IMR-90 (cell line): ENCODE results near the gene GEMIN8. TPM values are rescaled to one million over a fixed set of nuclear protein-coding genes. Genes with fewer than 3 reads are reported as not detected.
A peak's percentile ranks its signal among the peaks of the same experiment; 100 is the strongest.

ENCODE experiments used
- ATAC-seq: fragments of 200-7000 bp; cut with Tn5 transposase; 2 replicates; pipeline ENCODE4 v1.9.1; 2020; ENCODE audit warnings: low read depth, mild to moderate bottlenecking, moderate library complexity
- BruUV-seq: library from RNA; stranded (reverse); fragments of 400-500 nt; replicated peaks from 2 replicates; lab custom pipeline; 2021; lab: Mats Ljungman, UMichigan
- CTCF ChIA-PET: fragments of 300-600 bp; formaldehyde crosslinking; extraction: SDS; loops from one replicate; lab custom pipeline; 2021; ENCODE audit warnings: antibody characterized with exemption; lab: Yijun Ruan, JAX
- POLR2A ChIA-PET: fragments of 300-600 bp; sonication (Branson Sonifier 250); formaldehyde crosslinking; loops from one replicate; lab custom pipeline; 2022; ENCODE audit warnings: antibody characterized with exemption; ENCODE audit not compliant: unreplicated experiment; lab: Charles Lee
- DNase-seq: peaks from one replicate; pipeline ENCODE4 v3.0.0; 2013
- H2AFZ ChIP-seq: replicated peaks from 2 replicates; pipeline ENCODE3; 2013; ENCODE audit warnings: low read length, mild to moderate bottlenecking; ENCODE audit not compliant: poor library complexity
- H2AK5ac ChIP-seq: 2 replicates; pipeline ENCODE4 v1.6.1; 2013; ENCODE audit warnings: low read depth, low read length, inconsistent platforms
- H2AK9ac ChIP-seq: replicated peaks from 2 replicates; pipeline ENCODE3; 2013; ENCODE audit warnings: mild to moderate bottlenecking, low read depth, low read length, moderate library complexity; ENCODE audit not compliant: poor library complexity
- H2BK120ac ChIP-seq: 2 replicates; pipeline ENCODE4 v1.6.1; 2013; ENCODE audit warnings: low read depth, low read length, inconsistent platforms
- H2BK15ac ChIP-seq: 3 replicates; pipeline ENCODE4 v1.6.1; 2013; ENCODE audit warnings: low read depth, low read length, inconsistent platforms
- H2BK20ac ChIP-seq: 2 replicates; pipeline ENCODE4 v1.6.1; 2013; ENCODE audit warnings: low read depth, mild to moderate bottlenecking, inconsistent platforms, low read length, moderate library complexity
- H2BK5ac ChIP-seq: 2 replicates; pipeline ENCODE4 v1.6.1; 2013; ENCODE audit warnings: mild to moderate bottlenecking, low read depth, low read length, inconsistent platforms; ENCODE audit not compliant: poor library complexity, severe bottlenecking
- H3K14ac ChIP-seq: replicated peaks from 2 replicates; pipeline ENCODE4 v1.6.1; 2013; ENCODE audit warnings: low read depth, low read length, inconsistent platforms
- H3K18ac ChIP-seq: 2 replicates; pipeline ENCODE4 v1.6.1; 2013; ENCODE audit warnings: low read depth, low read length, control low read depth
- H3K23ac ChIP-seq: 2 replicates; pipeline ENCODE4 v1.6.1; 2013; ENCODE audit warnings: low read depth, low read length, inconsistent platforms
- H3K27ac ChIP-seq: 2 replicates; pipeline ENCODE4 v1.5.1; 2013; ENCODE audit warnings: mild to moderate bottlenecking, control low read depth, low read length; ENCODE audit not compliant: insufficient read depth
- H3K27me3 ChIP-seq: 2 replicates; pipeline ENCODE4 v1.6.1; 2013; ENCODE audit warnings: low read length; ENCODE audit not compliant: control insufficient read depth, insufficient read depth
- H3K36me3 ChIP-seq: 2 replicates; pipeline ENCODE4 v1.6.1; 2013; ENCODE audit warnings: low read length, mixed read lengths; ENCODE audit not compliant: control insufficient read depth, insufficient read depth
- H3K4ac ChIP-seq: 2 replicates; pipeline ENCODE4 v1.6.1; 2013; ENCODE audit warnings: low read depth, low read length, inconsistent platforms
- H3K4me1 ChIP-seq: 2 replicates; pipeline ENCODE4 v1.6.1; 2013; ENCODE audit warnings: low read length, mixed read lengths; ENCODE audit not compliant: control insufficient read depth, insufficient read depth
- H3K4me2 ChIP-seq: 2 replicates; pipeline ENCODE4 v1.6.1; 2013; ENCODE audit warnings: low read depth, mild to moderate bottlenecking, control low read depth, low read length, moderate library complexity
- H3K4me3 ChIP-seq: 2 replicates; pipeline ENCODE4 v1.5.1; 2013; ENCODE audit warnings: low read depth, mild to moderate bottlenecking, control low read depth, low read length, moderate library complexity; ENCODE audit not compliant: insufficient read depth
- H3K56ac ChIP-seq: 2 replicates; pipeline ENCODE4 v1.6.1; 2013; ENCODE audit warnings: low read length, inconsistent platforms; ENCODE audit not compliant: insufficient read depth; ENCODE audit errors: extremely low read depth
- H3K79me1 ChIP-seq, 2 experiments: 2 replicates each; pipeline ENCODE4 v1.6.1; 2013; ENCODE audit warnings: low read length in 2 of 2, inconsistent platforms in 1 of 2, low read depth in 1 of 2
- H3K9ac ChIP-seq: 2 replicates; pipeline ENCODE4 v1.6.1; 2013; ENCODE audit warnings: low read depth, low read length, control low read depth
- H3K9me1 ChIP-seq: 2 replicates; pipeline ENCODE4 v1.6.1; 2013; ENCODE audit warnings: low read length, inconsistent platforms; ENCODE audit not compliant: insufficient read depth
- H3K9me3 ChIP-seq: 2 replicates; pipeline ENCODE4 v1.6.1; 2013; ENCODE audit warnings: low read length; ENCODE audit not compliant: control insufficient read depth, insufficient read depth
- H4K20me1 ChIP-seq: 2 replicates; pipeline ENCODE4 v1.6.1; 2013; ENCODE audit warnings: low read length, inconsistent platforms; ENCODE audit not compliant: insufficient read depth
- H4K5ac ChIP-seq: 2 replicates; pipeline ENCODE4 v1.6.1; 2013; ENCODE audit warnings: mild to moderate bottlenecking, low read depth, low read length, control low read depth
- H4K8ac ChIP-seq, 2 experiments: 2 replicates each; pipeline ENCODE4 v1.6.1; 2013; ENCODE audit warnings: low read depth in 2 of 2, low read length in 2 of 2, control low read depth in 1 of 2, inconsistent platforms in 1 of 2
- H4K91ac ChIP-seq: 2 replicates; pipeline ENCODE4 v1.6.1; 2013; ENCODE audit warnings: low read depth, low read length, inconsistent platforms; ENCODE audit not compliant: insufficient read depth
- CTCF ChIP-seq: conservative IDR thresholded peaks from 2 replicates; pipeline ENCODE4 v1.5.1; 2012; ENCODE audit warnings: mild to moderate bottlenecking, low read depth, low read length, improper control_type of control experiment
- FOS ChIP-seq: fragments of 150-350 bp; IDR thresholded peaks from 2 replicates; pipeline ENCODE4 v1.6.1; 2016; ENCODE audit warnings: low read depth, low read length
- POLR2A ChIP-seq: IDR thresholded peaks from 2 replicates; pipeline ENCODE4 v1.6.1; 2012; ENCODE audit warnings: mild to moderate bottlenecking, low read depth, low read length
- RCOR1 ChIP-seq: IDR thresholded peaks from 2 replicates; pipeline ENCODE4 v1.6.1; 2012; ENCODE audit warnings: mild to moderate bottlenecking, low read length, improper control_type of control experiment; ENCODE audit not compliant: insufficient replicate concordance
- WGBS, 2 experiments: methylation state at CpG; one replicate each; pipeline versions ENCODE4 v1.1.5 to v1.1.7; 2013; ENCODE audit warnings: missing lambda C conversion rate in 2 of 2; ENCODE audit not compliant: insufficient read length in 1 of 2; ENCODE audit errors: extremely low coverage in 2 of 2; 5-methylcytosine and 5-hydroxymethylcytosine counted together
- dilution Hi-C: fragments of 300-500 bp; cut with HindIII; formaldehyde crosslinking; loops from one replicate; pipeline ENCODE4 v1.14.3; 2018; ENCODE audit warnings: low sequenced_read_pairs; ENCODE audit not compliant: unreplicated experiment
- in situ Hi-C: fragments of 300-500 bp; cut with MboI; formaldehyde crosslinking; loops from 3 replicates; pipeline ENCODE4 v1.14.3; 2019; ENCODE audit warnings: low sequenced_read_pairs, inconsistent platforms, mixed read lengths
- intact Hi-C: fragments of 100-400 bp; cut with micrococcal nuclease; formaldehyde crosslinking; loops from 2 replicates; pipeline ENCODE4 v1.10.0; 2022
- polyA plus RNA-seq, 3 experiments: library from polyadenylated mRNA; depleted of rRNA; stranded (reverse); fragments of >200 nt; gene quantifications; 2 replicates each; pipeline ENCODE4 v1.2.3, GENCODE V29; 2012; ENCODE audit warnings: low replicate concordance in 1 of 3
- total RNA-seq: library from RNA; depleted of rRNA; stranded (reverse); fragments of >200 nt; gene quantifications from 2 replicates; pipeline ENCODE4 v1.2.3, GENCODE V29; 2012

Gene GEMIN8
- total and polyA plus RNA-seq, 2 of the 4 experiments (the other 2 are of a cell fraction), result 12.0 to 24.1 TPM

- H3K4me3 ChIP-seq, result peak overlapping the region; percentile 68
- peak overlapping the region; percentile 80 for H3K27ac ChIP-seq
- H3K23ac ChIP-seq, result peak overlapping the region; percentile 74
- no peak overlapping the region for H3K18ac ChIP-seq
- intact Hi-C loops (no loop called here), in situ Hi-C loops (loop anchor here (5.0 to 25.0 kb wide), 4 partner anchors 264 to 1067 kb away; partner anchors contain the start of gene TCEANC), dilution Hi-C loops (no loop called here)
- peak overlapping the region; percentile 4 for H4K5ac ChIP-seq
- no peak overlapping the region for H2BK20ac ChIP-seq
- peak overlapping the region; percentile 70; the same call in 1 of the 2 replicates for H3K56ac ChIP-seq
- ChIA-PET POLR2A (no interaction called here), CTCF (interaction anchor here (0.9 to 1.1 kb wide), 2 partner anchors 522 to 1214 kb away, joined by 3 read pairs; no protein-coding TSS in a partner anchor)
- peaks cover 4% of the 10 kb centered on the region for H3K9me1 ChIP-seq
- H2AK9ac ChIP-seq, result peak overlapping the region; percentile 66
- peak overlapping the region; percentile 92 for H2AFZ ChIP-seq
- no peaks in the 10 kb centered on the region for H3K36me3 ChIP-seq
- H2AK5ac ChIP-seq, result no peak overlapping the region
- peaks cover 3% of the 10 kb centered on the region; the same call in 1 of the 2 replicates for H3K27me3 ChIP-seq
- BruUV-seq, result TSS peak; percentile 64
- H3K4ac ChIP-seq, result peak overlapping the region; percentile 66
- H2BK15ac ChIP-seq, result no peak overlapping the region
- 30% methylated on average over 2 of the region's 7 CpGs; no CpG with 5 or more reads in 1 of the 2 experiments for whole genome bisulfite sequencing, 2 experiments
- peak overlapping the region; percentile 77 for H2BK5ac ChIP-seq
- no peaks in the 10 kb centered on the region for H3K9me3 ChIP-seq
- ATAC-seq (no peak), DNase-seq (no peak)
- H4K8ac ChIP-seq, result peak overlapping the region; percentile 82 to 91
- peaks cover 5 to 13% of the 10 kb centered on the region in 2 experiments; a peak in 2 of 4 replicates for H3K79me1 ChIP-seq
- H3K4me2 ChIP-seq, result peak overlapping the region; percentile 81
- TF ChIP-seq POLR2A (peak; percentile 3; the same call in 1 of the 2 replicates), CTCF (no peak), FOS (no peak), RCOR1 (no peak)
- H3K4me1 ChIP-seq, result peaks cover 4% of the 10 kb centered on the region
- H4K20me1 ChIP-seq, result no peaks in the 10 kb centered on the region
- peak overlapping the region; percentile 92 for H3K14ac ChIP-seq
- peak overlapping the region; percentile 71 for H3K9ac ChIP-seq
- peak overlapping the region; percentile 70 for H4K91ac ChIP-seq
- peak overlapping the region; percentile 81; the same call in 1 of the 2 replicates for H2BK120ac ChIP-seq
Observed at GRCh38 chrX:14029039-14029424, 660 bp downstream of the GEMIN8 start.
